SK-N-SH treated with all-trans-retinoic acid at 6 μM for 48 hours (cell line): ENCODE results near the gene ADGRA3.

Source experiments
- ATAC-seq: fragments of 200-7000 bp; cut with Tn5 transposase; 3 replicates; pipeline ENCODE4 v1.9.1; 2020; ENCODE audit warnings: mild to moderate bottlenecking, moderate library complexity
- ARNTL ChIP-seq: fragments of 450-650 bp; formaldehyde crosslinking; IDR thresholded peaks from 2 replicates; pipeline ENCODE4 v1.5.0; 2020; ENCODE audit warnings: low read depth, mild to moderate bottlenecking, moderate library complexity, borderline replicate concordance
- BACH2 ChIP-seq: fragments of 250-450 bp; sonication (Bioruptor Pico); IDR thresholded peaks from 2 replicates; pipeline ENCODE4 v1.9.0; 2021; ENCODE audit warnings: mild to moderate bottlenecking, borderline replicate concordance
- CREB5 ChIP-seq: fragments of 250-450 bp; sonication (Bioruptor Pico); IDR thresholded peaks from 2 replicates; pipeline ENCODE4 v1.5.1; 2020; ENCODE audit warnings: low read depth, mild to moderate bottlenecking, moderate library complexity
- CSDC2 ChIP-seq: fragments of 250-450 bp; sonication (Bioruptor Pico); IDR thresholded peaks from 2 replicates; pipeline ENCODE4 v1.5.0; 2020; ENCODE audit warnings: mild to moderate bottlenecking, moderate library complexity
- CSRNP3 ChIP-seq: fragments of 250-450 bp; sonication (Bioruptor Pico); IDR thresholded peaks from 2 replicates; pipeline ENCODE4 v1.5.1; 2021; ENCODE audit warnings: mild to moderate bottlenecking, moderate library complexity
- GLIS3 ChIP-seq: fragments of 250-450 bp; sonication (Bioruptor Pico); IDR thresholded peaks from 2 replicates; pipeline ENCODE4 v1.5.0; 2020; ENCODE audit warnings: mild to moderate bottlenecking, moderate library complexity
- ISL1 ChIP-seq: fragments of 250-450 bp; sonication (Bioruptor Pico); IDR thresholded peaks from 2 replicates; pipeline ENCODE4 v2.1.2; 2022; ENCODE audit warnings: mild to moderate bottlenecking, moderate library complexity
- OSR1 ChIP-seq: fragments of 250-450 bp; sonication (Bioruptor Pico); IDR thresholded peaks from 2 replicates; pipeline ENCODE4 v1.8.0; 2022; ENCODE audit warnings: moderate library complexity, mild to moderate bottlenecking, inconsistent platforms
- PATZ1 ChIP-seq: fragments of 250-450 bp; sonication (Bioruptor Pico); IDR thresholded peaks from 2 replicates; pipeline ENCODE4 v1.8.0; 2020; ENCODE audit warnings: mild to moderate bottlenecking, moderate library complexity, borderline replicate concordance
- POU6F1 ChIP-seq: fragments of 250-450 bp; sonication (Bioruptor Pico); IDR thresholded peaks from 2 replicates; pipeline ENCODE4 v1.8.0; 2021; ENCODE audit warnings: low read depth, mild to moderate bottlenecking, moderate library complexity, borderline replicate concordance
- PPARA ChIP-seq: fragments of 250-450 bp; sonication (Bioruptor Pico); IDR thresholded peaks from 2 replicates; pipeline ENCODE4 v1.5.0; 2020; ENCODE audit warnings: mild to moderate bottlenecking, borderline replicate concordance
- RARB ChIP-seq: fragments of 250-450 bp; sonication (Bioruptor Pico); IDR thresholded peaks from 2 replicates; pipeline ENCODE4 v1.8.0; 2021; ENCODE audit warnings: mild to moderate bottlenecking, moderate library complexity
- SNAI2 ChIP-seq: fragments of 250-450 bp; sonication (Bioruptor Pico); IDR thresholded peaks from 2 replicates; pipeline ENCODE4 v1.5.0; 2020; ENCODE audit warnings: mild to moderate bottlenecking, moderate library complexity
- TCF4 ChIP-seq: fragments of 250-450 bp; sonication (Bioruptor Pico); IDR thresholded peaks from 2 replicates; pipeline ENCODE4 v1.8.0; 2021; ENCODE audit warnings: mild to moderate bottlenecking, moderate library complexity, borderline replicate concordance
- TSHZ2 ChIP-seq: fragments of 250-450 bp; sonication (Bioruptor Pico); IDR thresholded peaks from 2 replicates; pipeline ENCODE4 v1.5.0; 2020; ENCODE audit warnings: mild to moderate bottlenecking, moderate library complexity
- ZC3H10 ChIP-seq: fragments of 250-450 bp; sonication (Bioruptor Pico); IDR thresholded peaks from 2 replicates; pipeline ENCODE4 v1.5.1; 2021; ENCODE audit warnings: mild to moderate bottlenecking, moderate library complexity
- ZFP3 ChIP-seq: fragments of 250-450 bp; sonication (Bioruptor Pico); IDR thresholded peaks from 2 replicates; pipeline ENCODE4 v1.5.0; 2020; ENCODE audit warnings: mild to moderate bottlenecking, moderate library complexity
- ZFP30 ChIP-seq: fragments of 450-650 bp; formaldehyde crosslinking; IDR thresholded peaks from 2 replicates; pipeline ENCODE4 v1.5.0; 2022; ENCODE audit warnings: mild to moderate bottlenecking, moderate library complexity
- ZNF565 ChIP-seq: fragments of 450-650 bp; formaldehyde crosslinking; conservative IDR thresholded peaks from 2 replicates; pipeline ENCODE4 v1.5.0; 2020; ENCODE audit warnings: low read depth, mild to moderate bottlenecking, moderate library complexity
- ZNF70 ChIP-seq: fragments of 450-650 bp; formaldehyde crosslinking; IDR thresholded peaks from 2 replicates; pipeline ENCODE4 v1.5.0; 2020; ENCODE audit warnings: mild to moderate bottlenecking, moderate library complexity
- ZNF8 ChIP-seq: fragments of 450-650 bp; formaldehyde crosslinking; IDR thresholded peaks from 2 replicates; pipeline ENCODE4 v1.5.0; 2020; ENCODE audit warnings: mild to moderate bottlenecking, moderate library complexity

ADGRA3 gene

GRCh38 chr4:22532117-22532516 is 16.3 kb upstream of the ADGRA3 start:
- TF ChIP-seq GLIS3 (CRISPR knock-in tag) (no peak), ZNF70 (CRISPR knock-in tag) (no peak), ZC3H10 (CRISPR knock-in tag) (no peak), ZFP30 (CRISPR knock-in tag) (no peak), RARB (CRISPR knock-in tag) (no peak), TCF4 (CRISPR knock-in tag) (no peak), CSRNP3 (CRISPR knock-in tag) (no peak)
- TF ChIP-seq, all 23 proteins: peak for 0
- ATAC-seq: no peak

- ATAC-seq: no peak
- no peak for TF ChIP-seq ZNF565 (CRISPR knock-in tag)
- TF ChIP-seq TCF4 (CRISPR knock-in tag): no peak
- no peak for TF ChIP-seq PPARA
- no peak for TF ChIP-seq ARNTL (CRISPR knock-in tag)
- TF ChIP-seq TSHZ2 (CRISPR knock-in tag): no peak
- no peak for TF ChIP-seq RARB (CRISPR knock-in tag)
- TF ChIP-seq BACH2 (CRISPR knock-in tag): no peak
- no peak for TF ChIP-seq ZFP30 (CRISPR knock-in tag)
- no peak for TF ChIP-seq ZNF70 (CRISPR knock-in tag)
- no peak for TF ChIP-seq ISL1
- TF ChIP-seq PATZ1 (CRISPR knock-in tag): no peak
- TF ChIP-seq ZC3H10 (CRISPR knock-in tag): no peak
- TF ChIP-seq OSR1 (CRISPR knock-in tag): no peak
- no peak for TF ChIP-seq CSRNP3 (CRISPR knock-in tag)
- TF ChIP-seq CREB5: no peak
- TF ChIP-seq SNAI2: no peak
- TF ChIP-seq CSDC2 (CRISPR knock-in tag): no peak
- TF ChIP-seq GLIS3 (CRISPR knock-in tag): no peak
Measured at GRCh38 chr4:22531311-22532019, 15.6 kb upstream of the ADGRA3 start.

GRCh38 chr4:22524895-22525294 is 9.0 kb upstream of the ADGRA3 start:
- no peak for TF ChIP-seq ZNF565 (CRISPR knock-in tag)
- TF ChIP-seq PPARA: no peak
- TF ChIP-seq ISL1: no peak
- no peak for TF ChIP-seq ZC3H10 (CRISPR knock-in tag)
- no peak for TF ChIP-seq CREB5
- TF ChIP-seq SNAI2: no peak
- TF ChIP-seq ARNTL (CRISPR knock-in tag): no peak
- TF ChIP-seq ZNF8: no peak
- no peak for TF ChIP-seq ZFP30 (CRISPR knock-in tag)
- TF ChIP-seq POU6F1 (CRISPR knock-in tag): no peak
- TF ChIP-seq TSHZ2 (CRISPR knock-in tag): no peak
- no peak for TF ChIP-seq ZFP3 (CRISPR knock-in tag)
- ATAC-seq: no peak
